K562 treated with DMSO at 1 percent for 48 hours (cell line): ENCODE data around the gene CLBA1. TPM values are rescaled to one million over a fixed set of nuclear protein-coding genes. Genes with fewer than 3 reads are reported as not detected.

Experiments
- total RNA-seq: library from RNA; unstranded; fragments of 300-600 nt; gene quantifications from 2 replicates; pipeline ENCODE4 v1.2.3, GENCODE V29; 2022; ENCODE audit warnings: low replicate concordance; ENCODE audit errors: extremely low read depth

The CLBA1 gene
- not detected in 2 replicates for total RNA-seq

DNA sequence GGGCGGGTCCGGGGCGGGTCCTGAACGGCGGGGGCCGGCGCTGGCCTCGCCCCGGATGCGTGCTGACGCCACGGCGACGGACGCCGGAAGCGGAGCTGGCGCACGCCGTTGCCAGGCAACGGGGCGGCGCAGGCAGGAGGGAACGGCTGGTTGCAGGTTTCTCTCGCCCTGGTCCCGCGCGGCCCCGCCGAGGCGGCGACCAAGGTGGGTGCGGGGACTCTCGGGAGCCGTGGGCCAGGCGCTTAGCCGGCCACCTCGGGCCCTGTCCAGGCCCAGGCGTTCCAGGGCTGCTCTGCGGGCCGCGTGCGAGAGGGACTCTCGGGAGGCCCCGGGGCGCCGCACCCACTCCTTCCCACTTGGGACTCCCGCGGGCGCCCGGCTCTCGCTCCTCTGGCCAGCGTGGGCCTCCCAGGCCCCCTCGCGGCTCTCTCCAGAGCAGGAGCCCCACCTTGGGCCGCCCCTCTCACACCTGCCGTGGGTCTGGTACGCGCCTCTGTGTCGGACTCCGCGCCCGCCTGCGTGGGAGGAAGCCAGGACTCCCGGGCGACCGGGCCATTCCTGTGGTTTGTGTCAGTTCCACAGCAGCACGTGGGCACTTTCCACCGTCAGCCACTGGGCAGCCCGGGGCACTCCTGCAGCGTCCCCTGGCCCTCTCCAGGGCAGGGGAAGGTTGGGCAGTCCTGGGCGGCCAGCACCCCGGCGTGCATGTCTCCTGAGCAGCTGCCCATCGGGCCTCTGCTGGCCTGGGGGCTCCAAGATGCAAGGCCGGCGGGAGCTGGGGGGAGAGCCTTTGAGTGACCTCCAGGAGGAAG, at the start of gene CLBA1:
Gene CLBA1, plus strand, starts transcription at position 114 of the 812 bp plus-strand sequence. Its CDS starts 644 bp downstream, at position 758.

DNA sequence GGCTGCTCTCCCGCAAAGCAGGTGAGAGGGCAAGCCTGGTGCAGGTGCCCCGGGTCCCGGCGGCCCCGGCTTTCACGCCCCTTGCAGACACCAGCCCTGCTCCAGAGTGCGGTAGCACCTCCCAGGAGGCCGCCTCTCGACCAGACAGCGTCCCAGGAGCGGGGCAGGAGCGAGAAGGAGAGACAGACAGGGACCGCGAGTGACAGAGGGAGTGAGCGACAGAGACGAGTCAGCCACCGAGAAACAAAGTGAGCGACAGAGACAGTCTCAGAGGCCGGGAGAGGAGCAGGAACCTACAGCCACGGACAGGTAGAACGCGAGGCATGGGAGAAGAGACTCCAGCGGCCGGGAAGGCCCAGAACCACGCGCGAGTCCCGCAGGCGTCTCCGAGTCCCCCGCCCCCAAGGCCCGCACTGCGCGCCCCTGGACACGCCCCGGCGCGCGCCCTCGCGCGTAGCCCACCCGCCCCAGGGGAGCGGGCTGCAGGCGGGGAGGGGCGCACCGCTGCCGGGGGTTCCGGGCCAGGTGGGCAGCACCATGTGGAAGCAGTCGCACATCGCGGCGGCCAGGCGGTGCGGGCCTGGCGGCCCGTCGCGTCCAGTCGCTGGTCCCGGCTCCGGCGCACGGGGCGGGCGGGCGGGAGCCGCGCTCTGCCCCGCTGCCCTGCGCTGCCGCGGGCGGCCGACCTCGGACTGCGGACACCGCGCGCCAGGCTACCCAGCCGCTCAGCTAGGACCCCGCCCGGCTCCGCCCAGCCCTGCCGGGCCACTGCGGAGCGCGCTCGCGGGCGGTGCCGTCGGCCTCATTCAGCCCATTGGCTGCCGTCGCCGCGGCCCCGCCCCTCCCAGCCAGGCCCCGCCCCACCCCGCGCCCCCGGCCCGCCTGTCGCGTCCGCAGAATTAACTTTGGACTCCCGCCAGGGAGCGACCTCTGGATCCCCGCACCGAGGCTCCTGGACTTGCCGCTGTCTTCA, 7.6 kb upstream of the CLBA1 start, which contains the start of gene AHNAK2:
Gene AHNAK2, minus strand, starts transcription at position 694 of the 973 bp plus-strand sequence. Its CDS starts 137 bp downstream, at position 557.

DNA sequence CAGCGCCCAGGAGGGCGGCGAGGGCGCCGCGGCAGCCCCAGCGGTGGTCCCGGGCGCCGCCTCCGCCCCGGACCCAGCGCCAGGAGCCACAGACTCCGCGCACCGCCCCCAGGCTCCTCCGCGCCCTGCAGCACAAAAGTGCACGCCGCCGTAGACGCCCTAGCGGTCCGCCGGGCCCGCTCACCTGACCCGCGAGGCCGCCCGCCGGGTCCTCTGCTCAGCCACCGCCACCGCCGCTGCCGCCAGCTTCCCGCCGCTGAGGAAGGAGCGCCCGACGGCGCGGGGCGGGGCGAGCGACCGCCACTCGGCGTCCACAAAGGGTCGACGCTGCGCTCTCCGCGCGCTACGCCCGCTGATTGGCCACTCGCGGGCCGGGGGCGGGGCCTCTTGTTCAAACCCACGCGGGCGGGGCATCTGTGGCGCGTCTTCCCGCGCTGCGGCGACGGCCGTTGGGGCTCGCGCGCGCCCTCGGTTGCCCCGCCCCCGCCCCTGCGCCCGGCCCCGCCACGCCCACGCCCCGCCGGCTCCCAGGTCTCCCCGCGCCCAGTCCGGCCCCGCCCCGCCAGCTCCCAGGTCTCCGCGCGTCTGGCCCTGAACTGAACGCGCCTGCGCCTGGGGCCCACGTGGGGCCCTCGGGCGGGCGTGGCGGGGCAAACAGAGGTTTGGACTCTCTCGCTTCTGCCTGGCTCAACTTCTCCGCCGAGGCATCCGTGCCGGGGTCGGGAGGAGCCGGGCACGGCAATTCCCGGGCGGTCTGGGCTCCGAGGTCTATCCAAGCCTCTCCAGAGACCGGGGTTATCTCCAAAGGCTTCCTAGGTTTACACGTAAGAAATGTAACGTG, 35.4 kb downstream of the CLBA1 start, which contains the start of gene CDCA4:
Gene CDCA4, minus strand, starts transcription at position 269 of the 841 bp plus-strand sequence. CDS start 9,154 bp downstream, outside the sequence.

Other genes starting within 250 kb of the CLBA1 start
- not detected in 2 replicates for gene SIVA1, start 232.6 kb upstream of the CLBA1 start, total RNA-seq
- not detected in 2 replicates for gene AKT1, start 190.0 kb upstream of the CLBA1 start, total RNA-seq
- gene ZBTB42, start 184.7 kb upstream of the CLBA1 start, total RNA-seq: not detected in 2 replicates
- gene CEP170B, start 120.5 kb upstream of the CLBA1 start, total RNA-seq: not detected in 2 replicates
- not detected in 2 replicates for gene PLD4, start 60.9 kb upstream of the CLBA1 start, total RNA-seq
- not detected in 2 replicates for gene AHNAK2, start 7.4 kb upstream of the CLBA1 start, total RNA-seq
- gene CDCA4, start 35.3 kb downstream of the CLBA1 start, total RNA-seq: not detected in 2 replicates
- not detected in 2 replicates for gene GPR132, start 79.6 kb downstream of the CLBA1 start, total RNA-seq
- gene JAG2, start 183.0 kb downstream of the CLBA1 start, total RNA-seq: not detected in 2 replicates
- not detected in 2 replicates for gene NUDT14, start 195.5 kb downstream of the CLBA1 start, total RNA-seq